Calu3 (cell line): ENCODE results near the gene KLHL21. TPM values are rescaled to one million over a fixed set of nuclear protein-coding genes. Genes with fewer than 3 reads are reported as not detected.

Source experiments
- BruUV-seq: library from RNA; stranded (reverse); fragments of 400-500 nt; replicated peaks from 2 replicates; lab custom pipeline; 2021; lab: Mats Ljungman, UMichigan
- CTCF ChIA-PET: fragments of 300-600 bp; sonication (Branson Sonifier 250); formaldehyde crosslinking; loops from one replicate; lab custom pipeline; 2022; ENCODE audit warnings: antibody characterized with exemption; lab: Charles Lee
- DNase-seq: peaks from one replicate; pipeline ENCODE4 v3.0.0; 2022
- H3K27ac Mint-ChIP-seq: one replicate; pipeline ENCODE4 v1.8.0; 2022; ENCODE audit warnings: mixed read lengths; ENCODE audit not compliant: unreplicated experiment
- H3K27me3 Mint-ChIP-seq: one replicate; pipeline ENCODE4 v1.8.0; 2022; ENCODE audit warnings: mixed read lengths; ENCODE audit not compliant: unreplicated experiment
- H3K36me3 Mint-ChIP-seq: one replicate; pipeline ENCODE4 v1.8.0; 2022; ENCODE audit warnings: mild to moderate bottlenecking, moderate library complexity, mixed read lengths; ENCODE audit not compliant: insufficient read depth, unreplicated experiment
- H3K4me1 Mint-ChIP-seq: one replicate; pipeline ENCODE4 v1.8.0; 2022; ENCODE audit warnings: mild to moderate bottlenecking, low read depth, mixed read lengths; ENCODE audit not compliant: unreplicated experiment
- H3K4me3 Mint-ChIP-seq: one replicate; pipeline ENCODE4 v1.8.0; 2022; ENCODE audit warnings: mild to moderate bottlenecking, low read depth, moderate library complexity, mixed read lengths; ENCODE audit not compliant: unreplicated experiment
- H3K9me3 Mint-ChIP-seq: one replicate; pipeline ENCODE4 v1.8.0; 2022; ENCODE audit warnings: low read depth, mixed read lengths; ENCODE audit not compliant: unreplicated experiment
- intact Hi-C: fragments of 100-400 bp; cut with micrococcal nuclease; formaldehyde crosslinking; loops from one replicate; pipeline ENCODE4 v1.10.0; 2022; ENCODE audit not compliant: unreplicated experiment
- total RNA-seq: library from RNA; stranded (reverse); gene quantifications from 2 replicates; pipeline ENCODE4 v1.2.3, GENCODE V29; 2022
- TF ChIP-seq, protein P1 (sequence below): fragments of 200-600 bp; IDR thresholded peaks from one replicate; pipeline ENCODE4 v1.8.0; 2022; ENCODE audit warnings: antibody characterized with exemption; ENCODE audit not compliant: unreplicated experiment

KLHL21 gene
- total RNA-seq, 1 experiment from 2014 or later = 21.8 TPM

GRCh38 chr1:6580119-6580592 is 22.5 kb downstream of the KLHL21 start:
- H3K27me3 Mint-ChIP-seq = no peaks in the 10 kb centered on the region
- DNase-seq = no peak
- peaks cover 38% of the 10 kb centered on the region for H3K36me3 Mint-ChIP-seq
- peak overlapping the region; percentile 92 for H3K27ac Mint-ChIP-seq
- no TSS peak for BruUV-seq
- TF ChIP-seq, protein P1, sequence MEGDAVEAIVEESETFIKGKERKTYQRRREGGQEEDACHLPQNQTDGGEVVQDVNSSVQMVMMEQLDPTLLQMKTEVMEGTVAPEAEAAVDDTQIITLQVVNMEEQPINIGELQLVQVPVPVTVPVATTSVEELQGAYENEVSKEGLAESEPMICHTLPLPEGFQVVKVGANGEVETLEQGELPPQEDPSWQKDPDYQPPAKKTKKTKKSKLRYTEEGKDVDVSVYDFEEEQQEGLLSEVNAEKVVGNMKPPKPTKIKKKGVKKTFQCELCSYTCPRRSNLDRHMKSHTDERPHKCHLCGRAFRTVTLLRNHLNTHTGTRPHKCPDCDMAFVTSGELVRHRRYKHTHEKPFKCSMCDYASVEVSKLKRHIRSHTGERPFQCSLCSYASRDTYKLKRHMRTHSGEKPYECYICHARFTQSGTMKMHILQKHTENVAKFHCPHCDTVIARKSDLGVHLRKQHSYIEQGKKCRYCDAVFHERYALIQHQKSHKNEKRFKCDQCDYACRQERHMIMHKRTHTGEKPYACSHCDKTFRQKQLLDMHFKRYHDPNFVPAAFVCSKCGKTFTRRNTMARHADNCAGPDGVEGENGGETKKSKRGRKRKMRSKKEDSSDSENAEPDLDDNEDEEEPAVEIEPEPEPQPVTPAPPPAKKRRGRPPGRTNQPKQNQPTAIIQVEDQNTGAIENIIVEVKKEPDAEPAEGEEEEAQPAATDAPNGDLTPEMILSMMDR = no peak
- H3K4me3 Mint-ChIP-seq = peak overlapping the region; percentile 96
- CTCF ChIA-PET = interaction anchor here (0.6 to 1.6 kb wide), 2 partner anchors 19 to 21 kb away, joined by 3 to 4 read pairs; no protein-coding TSS in a partner anchor
- H3K4me1 Mint-ChIP-seq = peaks cover 9% of the 10 kb centered on the region
- H3K9me3 Mint-ChIP-seq = no peaks in the 10 kb centered on the region
- intact Hi-C loops = no loop called here

GRCh38 chr1:6579374-6580118 is 23.1 kb downstream of the KLHL21 start, which contains the start of gene ZBTB48:
Gene ZBTB48 (plus strand): TSS chr1:6579994. CDS start chr1:6580610, 616 bp downstream.
- Mint-ChIP-seq H3K27me3 (no peaks in the 10 kb centered on the region), H3K9me3 (no peaks in the 10 kb centered on the region), H3K4me3 (peak within 1 kb of the TSS; percentile 96), H3K36me3 (peaks cover 34% of the 10 kb centered on the region), H3K27ac (peak within 1 kb of the TSS; percentile 92), H3K4me1 (peaks cover 9% of the 10 kb centered on the region)
- CTCF ChIA-PET = interaction anchor here (0.5 to 1.6 kb wide), 2 partner anchors 20 to 22 kb away, joined by 3 to 4 read pairs; no protein-coding TSS in a partner anchor
- BruUV-seq = no TSS peak
- intact Hi-C loops = no loop called here
- peak; percentile 96 for DNase-seq
- TF ChIP-seq, protein P1 = no peak

- intact Hi-C loops = no loop called here
- peaks cover 34% of the 10 kb centered on the region for H3K36me3 Mint-ChIP-seq
- H3K4me1 Mint-ChIP-seq = peaks cover 9% of the 10 kb centered on the region
- H3K4me3 Mint-ChIP-seq = peak overlapping the region; percentile 96
- H3K27me3 Mint-ChIP-seq = no peaks in the 10 kb centered on the region
- TF ChIP-seq, protein P1 = no peak
- H3K27ac Mint-ChIP-seq = peak overlapping the region; percentile 92
- no peaks in the 10 kb centered on the region for H3K9me3 Mint-ChIP-seq
- no TSS peak for BruUV-seq
- no peak for DNase-seq
- CTCF ChIA-PET = no interaction called here
Measured at GRCh38 chr1:6578624-6579373, 23.9 kb downstream of the KLHL21 start.

DNA sequence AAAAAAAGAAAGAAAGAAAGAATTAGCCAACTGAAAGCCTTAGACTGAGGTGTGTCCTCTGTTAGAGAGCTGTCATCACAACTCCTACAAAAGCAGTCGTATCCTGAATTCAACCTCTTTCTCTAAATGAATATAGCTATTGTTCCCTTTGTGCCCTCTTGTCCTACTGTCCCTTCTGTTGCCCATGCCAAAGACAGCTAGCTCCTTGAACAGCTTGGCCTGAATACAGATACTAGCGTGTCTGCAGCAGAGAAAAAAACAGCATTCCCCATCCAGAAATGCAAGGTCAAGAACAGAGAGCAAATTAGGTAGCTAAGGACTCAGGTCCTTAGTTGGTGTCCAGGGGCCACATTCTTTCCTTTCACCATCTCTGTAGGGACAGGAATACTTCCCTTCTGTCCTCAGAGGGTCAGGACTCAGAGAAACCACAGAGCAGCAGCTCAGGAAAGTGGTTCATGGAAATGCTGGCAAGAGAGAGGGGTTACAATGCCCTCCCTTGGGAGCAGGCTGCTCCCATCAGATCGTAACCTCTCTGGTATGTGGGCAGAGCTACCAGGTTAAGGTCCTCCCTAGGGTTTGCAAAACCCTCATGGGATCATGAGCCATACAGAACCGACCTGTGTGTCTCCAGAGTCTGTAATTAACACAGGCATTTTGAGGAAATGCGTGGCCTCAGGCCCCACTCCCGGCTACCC is 24.7 kb downstream of the KLHL21 start:
- intact Hi-C loops = no loop called here
- TF ChIP-seq, protein P1 = no peak
- no TSS peak for BruUV-seq
- peaks cover 9% of the 10 kb centered on the region for H3K4me1 Mint-ChIP-seq
- no peak overlapping the region for H3K4me3 Mint-ChIP-seq
- CTCF ChIA-PET = no interaction called here
- no peak for DNase-seq
- H3K36me3 Mint-ChIP-seq = peaks cover 33% of the 10 kb centered on the region
- H3K9me3 Mint-ChIP-seq = no peaks in the 10 kb centered on the region
- H3K27ac Mint-ChIP-seq = no peak overlapping the region
- peaks cover 5% of the 10 kb centered on the region for H3K27me3 Mint-ChIP-seq
